H1 (cell line): ENCODE results near the gene WDR1. TPM values are rescaled to one million over a fixed set of nuclear protein-coding genes. Genes with fewer than 3 reads are reported as not detected.

ENCODE experiments used
- BRCA1 ChIP-seq: IDR thresholded peaks from 2 replicates; pipeline ENCODE4 v1.6.1; 2012; ENCODE audit warnings: low read depth, low read length, improper control_type of control experiment
- POLR2A ChIP-seq, 2 experiments: IDR thresholded peaks; 1 replicate in 1 of 2; 2 replicates in 1 of 2; pipeline ENCODE4 v1.6.1; 2011; ENCODE audit warnings: low read depth in 2 of 2, low read length in 2 of 2, mild to moderate bottlenecking in 2 of 2; ENCODE audit errors: control extremely low read depth in 1 of 2
- polyA plus RNA-seq, 7 experiments: library from polyadenylated mRNA; depleted of rRNA in 3 of 7; stranded (reverse) in 5 of 7; unstranded in 2 of 7; fragments of >200 nt in 5 of 7; fragments of 200-250 nt in 2 of 7; gene quantifications; 1 replicate in 5 of 7; 2 replicates in 1 of 7; 4 replicates in 1 of 7; pipeline versions ENCODE4 v1.2.1 to v1.2.3, GENCODE V29; 2011 to 2013; ENCODE audit warnings: missing spikeins in 2 of 7, mixed read lengths in 2 of 7
- total RNA-seq: library from RNA; stranded (reverse); fragmentation: NEBNext Ultra II Directional; extraction: Animal tissue kit (Norgen Biotek cat#: 25700); gene quantifications from 2 replicates; pipeline ENCODE4 v1.2.1, GENCODE V29; 2021

The WDR1 gene
- total and polyA plus RNA-seq, 2 of the 8 experiments (the other 6 are each of a cell fraction or from before 2014, with no cell fraction given): 315 to 377 TPM

GRCh38 chr4:10079912-10080588 lies 36.5 kb downstream of the WDR1 start (continued):
- no peak for TF ChIP-seq BRCA1
- TF ChIP-seq POLR2A (IDR thresholded peaks at IDR 0.05; ENCODE audit: control extremely low read depth in 1 of 2, low read depth in 2 of 2, low read length in 2 of 2): no peak
